Neuronal stem cell (in vitro differentiated cells): ENCODE data around the gene TSPYL6.
A peak's percentile ranks its signal among the peaks of the same experiment; 100 is the strongest.

Source experiments
- DNase-seq: peaks from one replicate; pipeline ENCODE4 v3.0.0-alpha.2; 2013; ENCODE audit warnings: low spot score
- H2AFZ ChIP-seq: one replicate; pipeline ENCODE4 v1.6.1; 2013; ENCODE audit warnings: mild to moderate bottlenecking, low read length, inconsistent platforms
- H2AK5ac ChIP-seq: 2 replicates; pipeline ENCODE4 v1.6.1; 2013; ENCODE audit warnings: low read depth, mild to moderate bottlenecking, inconsistent platforms, low read length, moderate library complexity, mixed read lengths
- H2BK120ac ChIP-seq: 2 replicates; pipeline ENCODE4 v1.6.1; 2013; ENCODE audit warnings: low read depth, mild to moderate bottlenecking, inconsistent platforms, low read length, moderate library complexity, mixed read lengths
- H2BK12ac ChIP-seq: one replicate; pipeline ENCODE4 v1.6.1; 2013; ENCODE audit warnings: low read length, inconsistent platforms
- H2BK15ac ChIP-seq: 2 replicates; pipeline ENCODE4 v1.6.1; 2013; ENCODE audit warnings: mild to moderate bottlenecking, low read length, inconsistent platforms, mixed read lengths
- H2BK5ac ChIP-seq: one replicate; pipeline ENCODE4 v1.6.1; 2013; ENCODE audit warnings: inconsistent platforms, mild to moderate bottlenecking, low read length, moderate library complexity
- H3K14ac ChIP-seq: one replicate; pipeline ENCODE4 v1.6.1; 2013; ENCODE audit warnings: low read length, inconsistent platforms
- H3K18ac ChIP-seq: 2 replicates; pipeline ENCODE4 v1.6.1; 2013; ENCODE audit warnings: low read length, inconsistent platforms
- H3K23ac ChIP-seq: 2 replicates; pipeline ENCODE4 v1.6.1; 2013; ENCODE audit warnings: low read depth, mild to moderate bottlenecking, mixed read lengths, low read length, inconsistent platforms; ENCODE audit not compliant: poor library complexity
- H3K27ac ChIP-seq: replicated peaks from 3 replicates; pipeline ENCODE4 v1.5.1; 2013; ENCODE audit warnings: low read length, inconsistent platforms
- H3K27me3 ChIP-seq, 3 experiments: 2 replicates each; pipeline ENCODE4 v1.6.1; 2013; ENCODE audit warnings: low read length in 3 of 3, mild to moderate bottlenecking in 2 of 3, inconsistent platforms in 1 of 3, low read depth in 1 of 3, mixed read lengths in 1 of 3, moderate library complexity in 1 of 3; ENCODE audit not compliant: control insufficient read depth in 3 of 3, insufficient read depth in 3 of 3
- H3K36me3 ChIP-seq, 2 donors: replicated peaks in 1 of 2; 2 replicates each; pipeline ENCODE4 v1.6.1; 2013; ENCODE audit warnings: low read length in 2 of 2; ENCODE audit not compliant: control insufficient read depth in 2 of 2, insufficient read depth in 2 of 2
- H3K4ac ChIP-seq: 2 replicates; pipeline ENCODE4 v1.6.1; 2013; ENCODE audit warnings: inconsistent platforms, mild to moderate bottlenecking, low read length, moderate library complexity
- H3K4me1 ChIP-seq, 2 donors: 1 replicate in 1 of 2; 2 replicates in 1 of 2; pipeline ENCODE4 v1.6.1; 2013; ENCODE audit warnings: low read length in 2 of 2, low read depth in 1 of 2; ENCODE audit not compliant: control insufficient read depth in 2 of 2, insufficient read depth in 1 of 2
- H3K4me2 ChIP-seq: one replicate; pipeline ENCODE4 v1.6.1; 2013; ENCODE audit warnings: mild to moderate bottlenecking, low read length, inconsistent platforms; ENCODE audit not compliant: insufficient read depth, poor library complexity, severe bottlenecking
- H3K4me3 ChIP-seq, 2 donors: 2 replicates each; pipeline ENCODE4 v1.5.1; 2013; ENCODE audit warnings: low read length in 2 of 2, mild to moderate bottlenecking in 2 of 2, inconsistent platforms in 1 of 2, moderate library complexity in 1 of 2
- H3K79me1 ChIP-seq: one replicate; pipeline ENCODE4 v1.6.1; 2013; ENCODE audit warnings: low read depth, mild to moderate bottlenecking, inconsistent platforms, low read length, moderate library complexity
- H3K9ac ChIP-seq: one replicate; pipeline ENCODE4 v1.6.1; 2013; ENCODE audit warnings: mild to moderate bottlenecking, low read depth, low read length, inconsistent platforms; ENCODE audit not compliant: poor library complexity
- H3K9me3 ChIP-seq, 2 donors: replicated peaks in 1 of 2; 2 replicates each; pipeline versions ENCODE3 to v1.6.1; 2013; ENCODE audit warnings: low read length in 2 of 2, mild to moderate bottlenecking in 2 of 2, inconsistent platforms in 1 of 2, low read depth in 1 of 2, mixed read lengths in 1 of 2, moderate library complexity in 1 of 2; ENCODE audit not compliant: control insufficient read depth in 2 of 2, insufficient read depth in 1 of 2
- H4K8ac ChIP-seq: one replicate; pipeline ENCODE4 v1.6.1; 2013; ENCODE audit warnings: low read depth, mild to moderate bottlenecking, inconsistent platforms, low read length, moderate library complexity
- H4K91ac ChIP-seq: one replicate; pipeline ENCODE4 v1.6.1; 2013; ENCODE audit warnings: low read length, low read depth, mild to moderate bottlenecking, inconsistent platforms; ENCODE audit not compliant: poor library complexity
- WGBS, 2 donors: extraction: QIAGEN DNeasy Blood & Tissue Kit; methylation state at CpG; one replicate each; pipeline ENCODE4 v1.1.7; 2013; ENCODE audit warnings: missing lambda C conversion rate in 2 of 2, mixed read lengths in 1 of 2; ENCODE audit not compliant: insufficient read length in 2 of 2, insufficient replicate concordance in 1 of 2; ENCODE audit errors: extremely low coverage in 2 of 2; 5-methylcytosine and 5-hydroxymethylcytosine counted together

Gene TSPYL6

GRCh38 chr2:54209379-54209778 lies 46.6 kb downstream of the TSPYL6 start:
- Histone ChIP-seq H3K4me3 (no peak overlapping the region), H3K14ac (no peak overlapping the region), H2BK12ac (no peak overlapping the region), H2BK120ac (no peak overlapping the region), H3K9me3 (no peaks in the 10 kb centered on the region), H3K9ac (no peak overlapping the region), H3K4me2 (no peak overlapping the region), H3K27me3 (no peaks in the 10 kb centered on the region), H3K4ac (no peak overlapping the region), H3K4me1 (peaks cover 2% of the 10 kb centered on the region in 2 donors), H4K91ac (no peak overlapping the region), H2BK15ac (no peak overlapping the region), H2BK5ac (no peak overlapping the region), H2AK5ac (no peak overlapping the region), H3K23ac (no peak overlapping the region), H3K36me3 (no peaks in the 10 kb centered on the region), H4K8ac (no peak overlapping the region), H3K79me1 (no peaks in the 10 kb centered on the region), H3K27ac (no peak overlapping the region), H3K18ac (no peak overlapping the region), H2AFZ (no peak overlapping the region)
- DNase-seq = no peak
- no CpG with 5 or more reads among the region's 3 CpGs for WGBS, 2 donors

- WGBS, 2 donors = no CpG with 5 or more reads among the region's 1 CpG
- Histone ChIP-seq H3K18ac (no peak overlapping the region), H3K79me1 (no peaks in the 10 kb centered on the region), H3K36me3 (no peaks in the 10 kb centered on the region), H4K91ac (no peak overlapping the region), H3K4ac (no peak overlapping the region), H3K9me3 (no peaks in the 10 kb centered on the region), H2AK5ac (no peak overlapping the region), H2AFZ (peak overlapping the region; percentile 78), H3K4me2 (no peak overlapping the region), H2BK120ac (no peak overlapping the region), H3K27me3 (no peaks in the 10 kb centered on the region), H3K9ac (no peak overlapping the region), H3K4me1 (peaks cover 2% of the 10 kb centered on the region in 2 donors), H3K27ac (no peak overlapping the region), H3K14ac (no peak overlapping the region), H3K23ac (no peak overlapping the region), H4K8ac (no peak overlapping the region), H2BK5ac (no peak overlapping the region), H2BK12ac (no peak overlapping the region), H2BK15ac (no peak overlapping the region), H3K4me3 (no peak overlapping the region)
- no peak for DNase-seq
Observed at GRCh38 chr2:54208364-54209240, 47.4 kb downstream of the TSPYL6 start.

GRCh38 chr2:54207666-54208195 lies 48.3 kb downstream of the TSPYL6 start:
- Histone ChIP-seq H4K8ac (no peak overlapping the region), H3K27me3 (no peaks in the 10 kb centered on the region), H2BK15ac (no peak overlapping the region), H3K9me3 (no peaks in the 10 kb centered on the region), H2AFZ (peak overlapping the region; percentile 78), H3K4me3 (no peak overlapping the region), H2BK12ac (no peak overlapping the region), H4K91ac (no peak overlapping the region), H2AK5ac (no peak overlapping the region), H3K23ac (no peak overlapping the region), H2BK5ac (no peak overlapping the region), H2BK120ac (no peak overlapping the region), H3K4me2 (no peak overlapping the region), H3K36me3 (no peaks in the 10 kb centered on the region), H3K14ac (no peak overlapping the region), H3K27ac (no peak overlapping the region), H3K79me1 (no peaks in the 10 kb centered on the region), H3K4me1 (peaks cover 2% of the 10 kb centered on the region in 2 donors), H3K4ac (no peak overlapping the region), H3K9ac (no peak overlapping the region), H3K18ac (no peak overlapping the region)
- DNase-seq = no peak
- WGBS, 2 donors = no CpG with 5 or more reads among the region's 3 CpGs

- WGBS, 2 donors = no CpG with 5 or more reads among the region's 2 CpGs
- no peak for DNase-seq
Observed at GRCh38 chr2:54206596-54206995, 49.4 kb downstream of the TSPYL6 start.

More at GRCh38 chr2:54206596-54206995, 49.4 kb downstream of the TSPYL6 start:
- Histone ChIP-seq H3K79me1 (no peaks in the 10 kb centered on the region), H3K9me3 (no peaks in the 10 kb centered on the region), H3K27ac (no peak overlapping the region), H2BK5ac (no peak overlapping the region), H2BK15ac (no peak overlapping the region), H2AFZ (no peak overlapping the region), H3K18ac (no peak overlapping the region), H3K23ac (no peak overlapping the region), H2BK120ac (no peak overlapping the region), H3K4me1 (peaks cover 2% of the 10 kb centered on the region in 2 donors), H2BK12ac (no peak overlapping the region), H4K8ac (no peak overlapping the region), H2AK5ac (no peak overlapping the region), H3K4me3 (no peak overlapping the region), H3K27me3 (no peaks in the 10 kb centered on the region), H3K4ac (no peak overlapping the region), H4K91ac (no peak overlapping the region), H3K14ac (no peak overlapping the region), H3K4me2 (no peak overlapping the region), H3K36me3 (no peaks in the 10 kb centered on the region), H3K9ac (no peak overlapping the region)
